Panc1 (cell line): Measurements from ENCODE around the gene GRIN2A. TPM values are rescaled to one million over a fixed set of nuclear protein-coding genes. Genes with fewer than 3 reads are reported as not detected.

Source experiments
- ATAC-seq: fragments of 200-7000 bp; cut with Tn5 transposase; 2 replicates; pipeline ENCODE4 v1.9.1; 2020; ENCODE audit warnings: mild to moderate bottlenecking, moderate library complexity
- BruUV-seq: library from RNA; stranded (reverse); fragments of 400-500 nt; replicated peaks from 2 replicates; lab custom pipeline; 2021; lab: Mats Ljungman, UMichigan
- CTCF ChIA-PET: fragments of 300-600 bp; sonication (Branson Sonifier 250); formaldehyde crosslinking; loops from one replicate; lab custom pipeline; 2022; ENCODE audit warnings: antibody characterized with exemption; lab: Charles Lee
- POLR2A ChIA-PET: fragments of 300-600 bp; sonication (Branson Sonifier 250); formaldehyde crosslinking; loops from one replicate; lab custom pipeline; 2022; ENCODE audit warnings: antibody characterized with exemption; lab: Charles Lee
- DNase-seq: peaks from one replicate; pipeline ENCODE4 v3.0.0-alpha.2; 2010; ENCODE audit warnings: low read depth, low spot score
- H3K27ac ChIP-seq: 2 replicates; pipeline ENCODE4 v1.5.1; 2011; ENCODE audit warnings: mild to moderate bottlenecking, low read length, inconsistent platforms
- H3K27me3 ChIP-seq: fragments of 200-500 bp; sonication (Bioruptor generic); 2 replicates; pipeline ENCODE4 v1.6.0; 2014; ENCODE audit warnings: low read length, inconsistent platforms; ENCODE audit not compliant: control insufficient read depth, insufficient read depth
- H3K36me3 ChIP-seq: fragments of 200-500 bp; sonication (Bioruptor generic); 2 replicates; pipeline ENCODE4 v1.5.1; 2014; ENCODE audit warnings: inconsistent platforms, mild to moderate bottlenecking, low read length, moderate library complexity; ENCODE audit not compliant: control insufficient read depth, insufficient read depth
- H3K4me1 ChIP-seq: 2 replicates; pipeline ENCODE4 v1.5.1; 2011; ENCODE audit warnings: inconsistent platforms, mild to moderate bottlenecking, low read length, moderate library complexity; ENCODE audit not compliant: control insufficient read depth, insufficient read depth
- H3K4me3 ChIP-seq, 2 experiments: 2 replicates each; pipeline ENCODE4 v1.5.1; 2011 to 2012; ENCODE audit warnings: low read depth in 2 of 2, low read length in 2 of 2, mild to moderate bottlenecking in 2 of 2, inconsistent platforms in 1 of 2, moderate library complexity in 1 of 2
- H3K9me3 ChIP-seq: fragments of 200-500 bp; sonication (Bioruptor generic); 2 replicates; pipeline ENCODE4 v1.5.1; 2014; ENCODE audit warnings: low read depth, mild to moderate bottlenecking, inconsistent platforms, low read length, moderate library complexity; ENCODE audit not compliant: control insufficient read depth, insufficient read depth
- POLR2AphosphoS5 ChIP-seq: IDR thresholded peaks from 2 replicates; pipeline ENCODE4 v1.6.1; 2012; ENCODE audit warnings: mild to moderate bottlenecking, low read depth, low read length, moderate library complexity
- SIN3A ChIP-seq: IDR thresholded peaks from 2 replicates; pipeline ENCODE4 v1.6.1; 2012; ENCODE audit warnings: low read depth, mild to moderate bottlenecking, low read length, moderate library complexity, borderline replicate concordance; ENCODE audit not compliant: insufficient read depth
- TCF7L2 ChIP-seq: IDR thresholded peaks from 2 replicates; pipeline ENCODE4 v1.6.1; 2011; ENCODE audit warnings: mild to moderate bottlenecking, low read depth, low read length, inconsistent platforms
- in situ Hi-C: cut with HindIII; loops from 2 replicates; pipeline ENCODE4 v1.10.0; 2016; ENCODE audit warnings: low sequenced_read_pairs, low pct_unique_long_range_greater_than_20kb
- intact Hi-C: fragments of 100-400 bp; cut with micrococcal nuclease; formaldehyde crosslinking; loops from one replicate; pipeline ENCODE4 v1.10.0; 2022; ENCODE audit not compliant: unreplicated experiment
- total RNA-seq: library from RNA; stranded (reverse); gene quantifications from one replicate; pipeline ENCODE4 v1.2.1, GENCODE V29; 2021; ENCODE audit not compliant: unreplicated experiment
- TF ChIP-seq, protein P1 (sequence below), 2 experiments: IDR thresholded peaks; 2 replicates each; pipeline ENCODE4 v1.6.1; 2011 to 2012; ENCODE audit warnings: low read depth in 2 of 2, control low read depth in 1 of 2, low read length in 1 of 2, mild to moderate bottlenecking in 1 of 2, moderate library complexity in 1 of 2; ENCODE audit not compliant: insufficient read depth in 1 of 2
- TF ChIP-seq, protein P2 (sequence below): fragments of 450-650 bp; IDR thresholded peaks from 2 replicates; pipeline ENCODE4 v1.5.1; 2017; ENCODE audit warnings: mild to moderate bottlenecking

Gene GRIN2A
- total RNA-seq, 1 experiment from 2014 or later: 12.3 TPM

DNA sequence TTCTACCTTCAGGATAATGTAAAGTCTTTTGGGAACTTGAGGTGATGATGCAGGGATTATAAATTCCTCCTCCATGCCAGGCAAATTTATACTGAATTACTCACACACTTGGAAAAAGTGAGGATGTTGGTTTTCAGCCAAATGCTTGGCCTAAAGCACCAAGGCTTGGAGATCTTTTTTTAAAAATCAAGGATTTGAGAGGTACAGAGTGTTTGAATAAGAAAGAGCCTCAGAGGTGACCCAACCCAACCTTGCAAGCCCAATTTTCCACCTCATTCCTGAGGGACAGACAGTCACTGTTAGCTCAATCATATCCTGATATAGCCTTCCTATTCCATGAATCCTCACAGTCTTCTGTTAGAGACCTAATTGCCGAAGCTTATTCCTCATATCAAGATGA, 14.0 kb downstream of the GRIN2A start:
- ChIA-PET POLR2A (interaction anchor here (0.5 kb wide), 1 partner anchor 565 kb away, joined by 5 read pairs; no protein-coding TSS in a partner anchor), CTCF (no interaction called here)
- H3K36me3 ChIP-seq: no peaks in the 10 kb centered on the region
- TF ChIP-seq POLR2AphosphoS5: no peak
- no peak for TF ChIP-seq TCF7L2
- TF ChIP-seq, protein P1, sequence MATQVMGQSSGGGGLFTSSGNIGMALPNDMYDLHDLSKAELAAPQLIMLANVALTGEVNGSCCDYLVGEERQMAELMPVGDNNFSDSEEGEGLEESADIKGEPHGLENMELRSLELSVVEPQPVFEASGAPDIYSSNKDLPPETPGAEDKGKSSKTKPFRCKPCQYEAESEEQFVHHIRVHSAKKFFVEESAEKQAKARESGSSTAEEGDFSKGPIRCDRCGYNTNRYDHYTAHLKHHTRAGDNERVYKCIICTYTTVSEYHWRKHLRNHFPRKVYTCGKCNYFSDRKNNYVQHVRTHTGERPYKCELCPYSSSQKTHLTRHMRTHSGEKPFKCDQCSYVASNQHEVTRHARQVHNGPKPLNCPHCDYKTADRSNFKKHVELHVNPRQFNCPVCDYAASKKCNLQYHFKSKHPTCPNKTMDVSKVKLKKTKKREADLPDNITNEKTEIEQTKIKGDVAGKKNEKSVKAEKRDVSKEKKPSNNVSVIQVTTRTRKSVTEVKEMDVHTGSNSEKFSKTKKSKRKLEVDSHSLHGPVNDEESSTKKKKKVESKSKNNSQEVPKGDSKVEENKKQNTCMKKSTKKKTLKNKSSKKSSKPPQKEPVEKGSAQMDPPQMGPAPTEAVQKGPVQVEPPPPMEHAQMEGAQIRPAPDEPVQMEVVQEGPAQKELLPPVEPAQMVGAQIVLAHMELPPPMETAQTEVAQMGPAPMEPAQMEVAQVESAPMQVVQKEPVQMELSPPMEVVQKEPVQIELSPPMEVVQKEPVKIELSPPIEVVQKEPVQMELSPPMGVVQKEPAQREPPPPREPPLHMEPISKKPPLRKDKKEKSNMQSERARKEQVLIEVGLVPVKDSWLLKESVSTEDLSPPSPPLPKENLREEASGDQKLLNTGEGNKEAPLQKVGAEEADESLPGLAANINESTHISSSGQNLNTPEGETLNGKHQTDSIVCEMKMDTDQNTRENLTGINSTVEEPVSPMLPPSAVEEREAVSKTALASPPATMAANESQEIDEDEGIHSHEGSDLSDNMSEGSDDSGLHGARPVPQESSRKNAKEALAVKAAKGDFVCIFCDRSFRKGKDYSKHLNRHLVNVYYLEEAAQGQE (IDR thresholded peaks at IDR 0.05; ENCODE audit: insufficient read depth in 1 of 2, low read depth in 2 of 2, low read length in 1 of 2): no peak
- TF ChIP-seq, protein P2, sequence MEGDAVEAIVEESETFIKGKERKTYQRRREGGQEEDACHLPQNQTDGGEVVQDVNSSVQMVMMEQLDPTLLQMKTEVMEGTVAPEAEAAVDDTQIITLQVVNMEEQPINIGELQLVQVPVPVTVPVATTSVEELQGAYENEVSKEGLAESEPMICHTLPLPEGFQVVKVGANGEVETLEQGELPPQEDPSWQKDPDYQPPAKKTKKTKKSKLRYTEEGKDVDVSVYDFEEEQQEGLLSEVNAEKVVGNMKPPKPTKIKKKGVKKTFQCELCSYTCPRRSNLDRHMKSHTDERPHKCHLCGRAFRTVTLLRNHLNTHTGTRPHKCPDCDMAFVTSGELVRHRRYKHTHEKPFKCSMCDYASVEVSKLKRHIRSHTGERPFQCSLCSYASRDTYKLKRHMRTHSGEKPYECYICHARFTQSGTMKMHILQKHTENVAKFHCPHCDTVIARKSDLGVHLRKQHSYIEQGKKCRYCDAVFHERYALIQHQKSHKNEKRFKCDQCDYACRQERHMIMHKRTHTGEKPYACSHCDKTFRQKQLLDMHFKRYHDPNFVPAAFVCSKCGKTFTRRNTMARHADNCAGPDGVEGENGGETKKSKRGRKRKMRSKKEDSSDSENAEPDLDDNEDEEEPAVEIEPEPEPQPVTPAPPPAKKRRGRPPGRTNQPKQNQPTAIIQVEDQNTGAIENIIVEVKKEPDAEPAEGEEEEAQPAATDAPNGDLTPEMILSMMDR: no peak
- TF ChIP-seq SIN3A: no peak
- peak overlapping the region; percentile 74 for H3K27ac ChIP-seq
- peaks cover 22% of the 10 kb centered on the region for H3K4me1 ChIP-seq
- H3K27me3 ChIP-seq: no peaks in the 10 kb centered on the region
- DNase-seq (peak; percentile 55), ATAC-seq (peak; percentile 75)
- peak overlapping the region in 1 of 2 experiments; percentile 19; a peak in 1 of 4 replicates for H3K4me3 ChIP-seq
- in situ Hi-C loops: no loop called here
- H3K9me3 ChIP-seq: no peaks in the 10 kb centered on the region; the same call in 1 of the 2 replicates
- BruUV-seq: no TSS peak
- intact Hi-C loops: no loop called here

DNA sequence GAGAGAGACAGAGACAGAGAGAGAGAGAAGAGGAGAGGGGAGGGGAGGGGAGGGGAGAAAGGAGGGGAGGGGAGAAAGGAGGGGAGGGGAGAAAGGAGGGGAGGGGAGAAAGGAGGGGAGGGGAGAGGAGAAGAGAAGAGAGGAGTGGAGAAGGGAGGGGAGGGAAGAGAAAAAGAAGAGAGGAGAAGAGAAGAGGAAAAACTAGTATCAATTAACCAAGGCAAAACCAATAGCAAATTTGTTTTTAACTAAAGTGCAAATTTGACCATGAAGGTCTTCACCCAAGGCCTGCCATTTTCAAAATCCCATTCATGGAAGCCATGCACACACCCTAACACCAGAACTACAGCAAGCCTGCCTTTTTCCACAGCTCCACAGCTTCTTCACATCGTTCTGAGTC, 16.6 kb downstream of the GRIN2A start:
- no peaks in the 10 kb centered on the region; the same call in 1 of the 2 replicates for H3K9me3 ChIP-seq
- intact Hi-C loops: no loop called here
- no peaks in the 10 kb centered on the region for H3K36me3 ChIP-seq
- DNase-seq (no peak), ATAC-seq (no peak)
- no peak overlapping the region for H3K4me3 ChIP-seq
- no peak overlapping the region for H3K27ac ChIP-seq
- ChIA-PET POLR2A (interaction anchor here (0.6 kb wide), 1 partner anchor 625 kb away, joined by 6 read pairs; no protein-coding TSS in a partner anchor), CTCF (no interaction called here)
- TF ChIP-seq TCF7L2 (no peak), SIN3A (no peak), POLR2AphosphoS5 (no peak)
- TF ChIP-seq, protein P2: no peak
- TF ChIP-seq, protein P1 (IDR thresholded peaks at IDR 0.05; ENCODE audit: insufficient read depth in 1 of 2, low read depth in 2 of 2, low read length in 1 of 2): no peak
- H3K4me1 ChIP-seq: peaks cover 13% of the 10 kb centered on the region
- in situ Hi-C loops: no loop called here
- no TSS peak for BruUV-seq
- H3K27me3 ChIP-seq: no peaks in the 10 kb centered on the region
